ENCODE measurements around the gene BICDL2.

BICDL2 gene

GRCh38 chr16:2983706-2984136, 53.0 kb downstream of the BICDL2 start:
- peak; percentile 72 for DNase-seq (ENCODE audit: low spot score)

DNA sequence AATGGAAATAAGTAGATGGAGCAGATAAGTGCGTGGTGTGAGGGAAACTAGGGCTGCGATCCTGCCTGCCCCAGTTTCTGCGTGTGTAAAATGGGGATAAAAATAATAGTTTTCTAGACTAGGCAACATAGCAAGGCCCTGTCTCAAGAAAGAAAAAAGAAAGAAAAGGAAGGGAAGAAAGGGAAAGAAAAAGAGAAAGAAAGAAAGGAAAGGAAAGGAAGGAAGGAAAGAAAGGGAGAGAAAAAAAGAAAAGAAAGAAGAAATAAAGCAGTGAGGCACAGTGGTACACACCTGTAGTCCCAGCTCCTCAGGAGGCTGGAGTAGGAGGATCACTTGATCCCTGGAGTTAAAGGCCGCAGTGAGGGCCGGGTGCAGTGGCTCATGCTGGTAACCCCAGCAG, 54.3 kb downstream of the BICDL2 start:
- DNase-seq (ENCODE audit: low spot score), result no peak

GRCh38 chr16:2981899-2982250, 54.9 kb downstream of the BICDL2 start:
- no peak for DNase-seq (ENCODE audit: low spot score)

GRCh38 chr16:2981177-2981898, 55.4 kb downstream of the BICDL2 start:
- no peak for DNase-seq (ENCODE audit: low spot score)

- DNase-seq (ENCODE audit: low spot score), result peak; percentile 94
Observed at GRCh38 chr16:2980227-2981176, 56.2 kb downstream of the BICDL2 start, which contains the start of gene PKMYT1. Gene PKMYT1, minus strand, starts transcription at chr16:2980446. Its CDS starts 789 bp downstream, at chr16:2979657.

GRCh38 chr16:2979669-2980226, 57.0 kb downstream of the BICDL2 start:
- no peak for DNase-seq (ENCODE audit: low spot score)

Data from hematopoietic multipotent progenitor cell treated with erythropoietin and hydrocortisone succinate and interleukin-3 and kit ligand, for 17 days (in vitro differentiated cells).